Activated T-helper 2 cell treated with anti-CD3 and anti-CD28 coated beads, Interferon-gamma antibody, Interleukin-2, Interleukin-4, amounts not matched to agents 10 μg/mL and 5 μg/mL and 100 μg/mL, durations not matched to agents 14 hours and 24 hours and 36 hours (primary cell): ENCODE measurements around the gene SH3GL2. TPM values are rescaled to one million over a fixed set of nuclear protein-coding genes. Genes with fewer than 3 reads are reported as not detected.

Experiments
- DNase-seq: peaks from one replicate; pipeline ENCODE4 v3.0.0; 2021; ENCODE audit warnings: low spot score
- H3K27ac Mint-ChIP-seq: one replicate; pipeline ENCODE4 v1.8.0; 2021; ENCODE audit warnings: mixed read lengths
- H3K27me3 Mint-ChIP-seq: one replicate; pipeline ENCODE4 v1.8.0; 2021; ENCODE audit warnings: low read depth, mixed read lengths
- H3K36me3 Mint-ChIP-seq: one replicate; pipeline ENCODE4 v1.8.0; 2021; ENCODE audit warnings: low read depth, mixed read lengths
- H3K4me1 Mint-ChIP-seq: one replicate; pipeline ENCODE4 v1.8.0; 2021; ENCODE audit warnings: low read depth, mixed read lengths
- H3K4me3 Mint-ChIP-seq: one replicate; pipeline ENCODE4 v1.8.0; 2021; ENCODE audit warnings: low read depth, mild to moderate bottlenecking, moderate library complexity, mixed read lengths
- H3K9me3 Mint-ChIP-seq: one replicate; pipeline ENCODE4 v1.8.0; 2021; ENCODE audit warnings: mixed read lengths
- intact Hi-C: fragments of 100-400 bp; cut with micrococcal nuclease; formaldehyde crosslinking; loops from one replicate; pipeline ENCODE4 v1.15.1; 2023
- total RNA-seq: library from RNA; stranded (reverse); gene quantifications from 2 replicates; pipeline ENCODE4 v1.2.3, GENCODE V29; 2022

Gene SH3GL2
- total RNA-seq, 1 donor from 2014 or later: not detected

- Mint-ChIP-seq H3K36me3 (no peaks in the 10 kb centered on the region), H3K4me1 (no peaks in the 10 kb centered on the region), H3K27me3 (no peaks in the 10 kb centered on the region), H3K27ac (no peak overlapping the region), H3K4me3 (no peak overlapping the region), H3K9me3 (no peaks in the 10 kb centered on the region)
- intact Hi-C loops: no loop called here
- no peak for DNase-seq
Observed at GRCh38 chr9:17587113-17587512, 8.2 kb downstream of the SH3GL2 start.

- intact Hi-C loops: no loop called here
- Mint-ChIP-seq H3K4me1 (no peaks in the 10 kb centered on the region), H3K36me3 (no peaks in the 10 kb centered on the region), H3K27me3 (no peaks in the 10 kb centered on the region), H3K27ac (no peak overlapping the region), H3K9me3 (no peaks in the 10 kb centered on the region), H3K4me3 (no peak overlapping the region)
- DNase-seq: no peak
Observed at GRCh38 chr9:17588395-17588794, 9.5 kb downstream of the SH3GL2 start.

GRCh38 chr9:17588941-17589340 is 10.1 kb downstream of the SH3GL2 start:
- Mint-ChIP-seq H3K27me3 (no peaks in the 10 kb centered on the region), H3K27ac (no peak overlapping the region), H3K4me1 (no peaks in the 10 kb centered on the region), H3K36me3 (no peaks in the 10 kb centered on the region), H3K9me3 (no peaks in the 10 kb centered on the region), H3K4me3 (no peak overlapping the region)
- intact Hi-C loops: no loop called here
- no peak for DNase-seq

- H3K27me3 Mint-ChIP-seq: no peaks in the 10 kb centered on the region
- H3K4me1 Mint-ChIP-seq: no peaks in the 10 kb centered on the region
- H3K9me3 Mint-ChIP-seq: no peaks in the 10 kb centered on the region
- H3K36me3 Mint-ChIP-seq: no peaks in the 10 kb centered on the region
- DNase-seq: no peak
- intact Hi-C loops: no loop called here
- no peak overlapping the region for H3K4me3 Mint-ChIP-seq
- no peak overlapping the region for H3K27ac Mint-ChIP-seq
Observed at GRCh38 chr9:17589771-17590170, 10.9 kb downstream of the SH3GL2 start.

- Mint-ChIP-seq H3K27ac (no peak overlapping the region), H3K27me3 (no peaks in the 10 kb centered on the region), H3K36me3 (no peaks in the 10 kb centered on the region), H3K9me3 (no peaks in the 10 kb centered on the region), H3K4me1 (no peaks in the 10 kb centered on the region), H3K4me3 (no peak overlapping the region)
- DNase-seq: no peak
- intact Hi-C loops: no loop called here
Observed at GRCh38 chr9:17594961-17595360, 16.1 kb downstream of the SH3GL2 start.

GRCh38 chr9:17597977-17598376 is 19.1 kb downstream of the SH3GL2 start:
- Mint-ChIP-seq H3K4me3 (no peak overlapping the region), H3K9me3 (no peaks in the 10 kb centered on the region), H3K4me1 (no peaks in the 10 kb centered on the region), H3K27me3 (no peaks in the 10 kb centered on the region), H3K27ac (no peak overlapping the region), H3K36me3 (no peaks in the 10 kb centered on the region)
- intact Hi-C loops: no loop called here
- DNase-seq: no peak

GRCh38 chr9:17600962-17601593 is 22.2 kb downstream of the SH3GL2 start:
- Mint-ChIP-seq H3K4me3 (no peak overlapping the region), H3K27me3 (no peaks in the 10 kb centered on the region)
- intact Hi-C loops: no loop called here

GRCh38 chr9:17604556-17604955 is 25.7 kb downstream of the SH3GL2 start:
- H3K4me3 Mint-ChIP-seq: no peak overlapping the region
- H3K9me3 Mint-ChIP-seq: peaks cover 4% of the 10 kb centered on the region
- intact Hi-C loops: no loop called here
- H3K4me1 Mint-ChIP-seq: no peaks in the 10 kb centered on the region
- no peak overlapping the region for H3K27ac Mint-ChIP-seq
- H3K27me3 Mint-ChIP-seq: no peaks in the 10 kb centered on the region
- DNase-seq: no peak
- no peaks in the 10 kb centered on the region for H3K36me3 Mint-ChIP-seq

More at GRCh38 chr9:17600962-17601593, 22.2 kb downstream of the SH3GL2 start:
- DNase-seq: no peak
- no peak overlapping the region for H3K27ac Mint-ChIP-seq
- H3K36me3 Mint-ChIP-seq: no peaks in the 10 kb centered on the region
- no peaks in the 10 kb centered on the region for H3K4me1 Mint-ChIP-seq
- peaks cover 4% of the 10 kb centered on the region for H3K9me3 Mint-ChIP-seq

GRCh38 chr9:17609312-17610005 is 30.6 kb downstream of the SH3GL2 start:
- intact Hi-C loops: no loop called here
- Mint-ChIP-seq H3K4me3 (no peak overlapping the region), H3K27ac (no peak overlapping the region), H3K4me1 (no peaks in the 10 kb centered on the region), H3K9me3 (no peaks in the 10 kb centered on the region), H3K36me3 (no peaks in the 10 kb centered on the region), H3K27me3 (no peaks in the 10 kb centered on the region)
- DNase-seq: no peak

- no peaks in the 10 kb centered on the region for H3K27me3 Mint-ChIP-seq
- intact Hi-C loops: no loop called here
- no peak overlapping the region for H3K27ac Mint-ChIP-seq
- no peak for DNase-seq
- H3K36me3 Mint-ChIP-seq: no peaks in the 10 kb centered on the region
- no peak overlapping the region for H3K4me3 Mint-ChIP-seq
- H3K4me1 Mint-ChIP-seq: no peaks in the 10 kb centered on the region
- no peaks in the 10 kb centered on the region for H3K9me3 Mint-ChIP-seq
Observed at GRCh38 chr9:17611342-17611741, 32.5 kb downstream of the SH3GL2 start.

GRCh38 chr9:17611917-17612316 is 33.1 kb downstream of the SH3GL2 start:
- intact Hi-C loops: no loop called here
- no peak for DNase-seq
- Mint-ChIP-seq H3K27ac (no peak overlapping the region), H3K27me3 (no peaks in the 10 kb centered on the region), H3K4me1 (no peaks in the 10 kb centered on the region), H3K9me3 (no peaks in the 10 kb centered on the region), H3K4me3 (no peak overlapping the region), H3K36me3 (no peaks in the 10 kb centered on the region)

- no peaks in the 10 kb centered on the region for H3K36me3 Mint-ChIP-seq
- intact Hi-C loops: no loop called here
- DNase-seq: no peak
- H3K27ac Mint-ChIP-seq: no peak overlapping the region
- no peaks in the 10 kb centered on the region for H3K27me3 Mint-ChIP-seq
- H3K9me3 Mint-ChIP-seq: no peaks in the 10 kb centered on the region
- H3K4me3 Mint-ChIP-seq: no peak overlapping the region
- no peaks in the 10 kb centered on the region for H3K4me1 Mint-ChIP-seq
Observed at GRCh38 chr9:17613758-17614157, 34.9 kb downstream of the SH3GL2 start.

GRCh38 chr9:17614250-17614649 is 35.4 kb downstream of the SH3GL2 start:
- no peaks in the 10 kb centered on the region for H3K9me3 Mint-ChIP-seq
- intact Hi-C loops: no loop called here
- no peaks in the 10 kb centered on the region for H3K27me3 Mint-ChIP-seq
- H3K27ac Mint-ChIP-seq: no peak overlapping the region
- H3K36me3 Mint-ChIP-seq: no peaks in the 10 kb centered on the region
- DNase-seq: no peak
- no peaks in the 10 kb centered on the region for H3K4me1 Mint-ChIP-seq
- H3K4me3 Mint-ChIP-seq: no peak overlapping the region
